ENCODE data around the gene APOBEC4.
"Not testable (repeated sequence)": the region's sequence is repeated elsewhere in the genome, so short reads cannot be mapped to it uniquely, and the experiment has no call there.

GRCh38 chr1:183679363-183679762 lies 26.2 kb upstream of the APOBEC4 start:
- not testable (repeated sequence) for TF ChIP-seq ZNF274 (IDR thresholded peaks at IDR 0.05; ENCODE audit: low read depth, low read length); YY1 (IDR thresholded peaks at IDR 0.05; ENCODE audit: insufficient read depth, insufficient read length); SUZ12 (IDR thresholded peaks at IDR 0.05; ENCODE audit: extremely low read depth, insufficient read depth, insufficient read length)
